Measurements from ENCODE around the gene TAGLN2. TPM values are rescaled to one million over a fixed set of nuclear protein-coding genes. Genes with fewer than 3 reads are reported as not detected.

The TAGLN2 gene
- total and polyA plus RNA-seq, 9 of the 15 experiments (the other 6 are each of a cell fraction or from before 2014, with no cell fraction given): 192 to 683 (median 455) TPM

DNA sequence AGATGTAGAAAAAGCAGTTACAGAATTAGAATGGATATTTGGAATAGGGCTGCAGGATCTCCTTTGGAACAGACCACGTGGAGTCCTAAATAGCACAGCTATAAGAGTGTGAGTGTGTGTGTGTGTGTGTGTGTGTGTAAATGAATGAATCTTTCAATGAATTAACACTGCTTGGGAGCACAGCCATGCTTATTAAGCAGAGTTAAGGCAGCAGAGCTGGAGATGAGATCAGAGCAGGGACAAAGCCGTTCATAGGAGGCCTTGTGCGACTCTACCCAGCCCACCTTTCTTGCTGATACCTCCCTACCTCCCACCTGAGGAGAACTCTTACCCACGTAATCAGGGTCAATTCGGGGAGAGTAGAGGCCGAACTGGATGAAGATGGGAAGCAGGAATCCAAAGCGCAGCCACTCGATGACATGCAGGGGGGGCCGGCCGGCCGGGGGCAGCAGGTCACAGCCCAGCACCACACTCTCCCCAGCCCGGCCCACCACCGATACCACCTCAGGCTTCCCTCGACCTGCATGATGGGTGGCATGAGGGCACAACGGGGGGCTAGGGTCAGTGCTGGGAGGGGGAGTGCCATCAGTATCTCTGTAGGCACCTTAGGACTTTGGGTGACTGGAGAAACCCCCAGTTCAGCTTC, 17.4 kb upstream of the TAGLN2 start (continued):
- no peak for TF ChIP-seq ZNF175 (CRISPR knock-in tag; IDR thresholded peaks at IDR 0.05; ENCODE audit: low read depth)

DNA sequence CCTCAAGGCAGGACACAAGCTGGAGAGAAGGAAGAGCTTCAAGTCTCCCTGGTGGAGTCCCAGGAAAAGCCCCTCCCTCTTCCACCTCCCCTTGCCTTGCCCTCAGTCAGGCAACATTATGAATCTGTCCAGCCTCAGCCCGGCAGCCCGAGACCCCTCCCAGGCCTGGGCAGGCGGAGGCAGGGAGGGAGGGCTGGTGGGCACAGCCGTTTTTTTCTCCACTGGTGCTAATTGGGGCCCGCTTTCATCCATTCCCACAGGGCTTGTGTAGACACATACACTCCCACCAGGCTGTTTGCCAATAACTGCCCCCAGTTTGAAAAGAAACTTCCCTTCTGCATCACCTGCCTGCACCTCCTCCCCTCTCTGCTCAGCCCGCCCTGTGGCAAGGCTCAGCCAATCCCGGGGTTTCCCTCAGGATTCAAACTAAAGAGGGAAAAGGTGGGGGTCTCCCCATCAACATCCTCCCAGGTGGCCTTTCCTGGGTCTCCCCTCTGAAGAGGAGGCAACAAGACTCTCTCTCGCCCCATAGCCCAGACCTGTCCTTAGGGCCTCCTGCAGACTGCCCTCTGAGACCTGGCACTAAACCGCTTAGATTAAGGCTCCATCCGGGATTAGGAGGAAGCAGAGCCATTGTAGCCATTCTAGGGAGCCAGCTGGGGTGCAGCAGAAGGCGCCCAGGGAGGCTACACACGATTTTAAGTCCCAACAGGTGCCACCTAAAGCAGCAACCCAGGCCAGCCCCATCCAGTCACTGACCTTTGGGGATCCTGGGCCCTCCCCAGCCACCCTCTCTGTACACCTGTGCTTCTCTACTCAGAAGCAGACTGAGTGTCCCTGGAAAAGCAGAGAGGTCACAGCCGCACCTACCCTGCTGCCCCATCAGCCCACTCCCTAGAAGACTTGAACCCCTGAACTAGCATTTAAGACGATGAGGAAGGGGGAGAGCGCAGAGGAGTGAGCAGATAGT, 16.6 kb upstream of the TAGLN2 start:
- ChIA-PET CTCF (ENCODE audit: low intra/inter-chr PET ratio) (no interaction called here), POLR2A (interaction anchor here (2.4 kb wide), 1 partner anchor 13 kb away, joined by 7 read pairs; no protein-coding TSS in a partner anchor)
- Histone ChIP-seq H3K4me2 (ENCODE audit: insufficient read depth, low read length) (no peak overlapping the region), H3K9me1 (ENCODE audit: control insufficient read depth, insufficient read depth, low read length) (no peaks in the 10 kb centered on the region), H4K20me1 (replicated peaks; ENCODE audit: control insufficient read depth, insufficient read depth, low read length) (0 out of 2 replicates have a peak, but pooled peaks cover 7% of the 10 kb centered on the region), H3K9ac (ENCODE audit: insufficient read depth in 1 of 2, low read depth in 2 of 2, low read length in 2 of 2) (no peak overlapping the region; a peak in 1 of 4 replicates), H3K4me1 (replicated peaks in 1 of 2; ENCODE audit: control insufficient read depth in 2 of 2, insufficient read depth in 2 of 2, low read length in 2 of 2) (peaks cover 7 to 19% of the 10 kb centered on the region in 2 experiments; a peak in 4 of 5 replicates), H3K4me3 (no peak overlapping the region), H3K79me2 (ENCODE audit: control insufficient read depth, insufficient read depth, low read length) (no peaks in the 10 kb centered on the region), H3K27me3 (ENCODE audit: control insufficient read depth in 2 of 2, insufficient read depth in 2 of 2, low read length in 2 of 2) (peaks cover 2 to 46% of the 10 kb centered on the region in 2 experiments), H3K9me3 (replicated peaks; ENCODE audit: control insufficient read depth, insufficient read depth, low read depth, low read length) (no peaks in the 10 kb centered on the region), H3K36me3 (ENCODE audit: control insufficient read depth, insufficient read depth, low read length) (no peaks in the 10 kb centered on the region), H2AFZ (ENCODE audit: low read depth, low read length) (no peak overlapping the region), H3K27ac (ENCODE audit: extremely low read depth, low read depth, low read length) (no peak overlapping the region)
- FAIRE-seq (no peak), ATAC-seq (no peak), DNase-seq (ENCODE audit: extremely low read depth in 1 of 4, low spot score in 3 of 4) (no peak)
- WGBS (ENCODE audit: insufficient coverage, low coverage, missing lambda C conversion rate): 17% methylated on average over 13 of the region's 15 CpGs
- no TSS peak for BruUV-seq (replicated peaks)
- TF ChIP-seq MEIS2 (IDR thresholded peaks at IDR 0.05; ENCODE audit: partially characterized antibody) (no peak), POLR2H (tag; IDR thresholded peaks at IDR 0.05; ENCODE audit: low read depth) (no peak), PYGO2 (tag; IDR thresholded peaks at IDR 0.05) (no peak), RBM17 (IDR thresholded peaks at IDR 0.05; ENCODE audit: borderline replicate concordance, low read depth, low read length) (no peak), ZBTB8A (IDR thresholded peaks at IDR 0.05; ENCODE audit: partially characterized antibody) (no peak), RBFOX2 (IDR thresholded peaks at IDR 0.05; ENCODE audit: low read depth, low read length) (no peak)
- TF ChIP-seq, protein P1, sequence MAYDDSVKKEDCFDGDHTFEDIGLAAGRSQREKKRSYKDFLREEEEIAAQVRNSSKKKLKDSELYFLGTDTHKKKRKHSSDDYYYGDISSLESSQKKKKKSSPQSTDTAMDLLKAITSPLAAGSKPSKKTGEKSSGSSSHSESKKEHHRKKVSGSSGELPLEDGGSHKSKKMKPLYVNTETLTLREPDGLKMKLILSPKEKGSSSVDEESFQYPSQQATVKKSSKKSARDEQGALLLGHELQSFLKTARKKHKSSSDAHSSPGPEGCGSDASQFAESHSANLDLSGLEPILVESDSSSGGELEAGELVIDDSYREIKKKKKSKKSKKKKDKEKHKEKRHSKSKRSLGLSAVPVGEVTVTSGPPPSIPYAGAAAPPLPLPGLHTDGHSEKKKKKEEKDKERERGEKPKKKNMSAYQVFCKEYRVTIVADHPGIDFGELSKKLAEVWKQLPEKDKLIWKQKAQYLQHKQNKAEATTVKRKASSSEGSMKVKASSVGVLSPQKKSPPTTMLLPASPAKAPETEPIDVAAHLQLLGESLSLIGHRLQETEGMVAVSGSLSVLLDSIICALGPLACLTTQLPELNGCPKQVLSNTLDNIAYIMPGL (CRISPR knock-in tag; IDR thresholded peaks at IDR 0.05): no peak
- intact Hi-C loops (cut with micrococcal nuclease) (no loop called here), in situ Hi-C loops (cut with MboI) (no loop called here)
